GM03348 (cell line): Measurements from ENCODE around the gene CBX2.
A peak's percentile ranks its signal among the peaks of the same experiment; 100 is the strongest.

Experiments
- DNase-seq: peaks from one replicate; pipeline ENCODE4 v3.0.0; 2012; ENCODE audit warnings: low spot score

The CBX2 gene

GRCh38 chr17:79799538-79800324 is 21.8 kb downstream of the CBX2 start:
- no peak for DNase-seq

GRCh38 chr17:79800325-79801155 is 22.6 kb downstream of the CBX2 start:
- DNase-seq: peak; percentile 54

GRCh38 chr17:79801156-79802038 is 23.4 kb downstream of the CBX2 start:
- no peak for DNase-seq

- DNase-seq: no peak
These were observed 24.2 kb downstream of the CBX2 start for GRCh38 chr17:79802039-79802735.

- no peak for DNase-seq
These were observed 24.9 kb downstream of the CBX2 start for GRCh38 chr17:79802736-79803420.

GRCh38 chr17:79803421-79803996 is 25.6 kb downstream of the CBX2 start:
- no peak for DNase-seq

GRCh38 chr17:79803997-79804855 is 26.3 kb downstream of the CBX2 start:
- no peak for DNase-seq

- DNase-seq: no peak
These were observed 27.1 kb downstream of the CBX2 start for GRCh38 chr17:79804856-79805696.

- DNase-seq: no peak
These were observed 28.5 kb downstream of the CBX2 start for GRCh38 chr17:79806446-79806760.

GRCh38 chr17:79806863-79807720 is 29.1 kb downstream of the CBX2 start:
- DNase-seq: no peak

GRCh38 chr17:79808763-79809529 is 31.0 kb downstream of the CBX2 start:
- DNase-seq: no peak

GRCh38 chr17:79809530-79810129 is 31.7 kb downstream of the CBX2 start:
- no peak for DNase-seq

- peak; percentile 88 for DNase-seq
These were observed 32.4 kb downstream of the CBX2 start for GRCh38 chr17:79810130-79811010.

- DNase-seq: peak; percentile 51
These were observed 33.3 kb downstream of the CBX2 start for GRCh38 chr17:79811011-79811867.

GRCh38 chr17:79811868-79812352 is 34.0 kb downstream of the CBX2 start:
- DNase-seq: no peak
